WTC11 (cell line): ENCODE data around the gene SLC12A4. TPM values are rescaled to one million over a fixed set of nuclear protein-coding genes. Genes with fewer than 3 reads are reported as not detected.

Experiments
- ATAC-seq: fragments of 200-7000 bp; cut with Tn5 transposase; 2 replicates; pipeline ENCODE4 v1.10.0; 2021; ENCODE audit warnings: mild to moderate bottlenecking, moderate library complexity
- CTCF ChIA-PET: fragments of 300-600 bp; sonication (Branson Sonifier 250); formaldehyde crosslinking; loops from one replicate; lab custom pipeline; 2021; ENCODE audit warnings: antibody characterized with exemption; lab: Charles Lee
- POLR2A ChIA-PET: fragments of 350-600 bp; sonication (Branson Sonifier 250); formaldehyde crosslinking; loops from one replicate; lab custom pipeline; 2021; ENCODE audit warnings: antibody characterized with exemption; lab: Charles Lee
- DNase-seq: peaks from one replicate; pipeline ENCODE4 v3.0.0; 2021; ENCODE audit warnings: low spot score
- H3K27ac Mint-ChIP-seq: 2 replicates; pipeline ENCODE4 v1.8.0; 2021; ENCODE audit warnings: mixed read lengths
- H3K27me3 Mint-ChIP-seq: 2 replicates; pipeline ENCODE4 v1.8.0; 2021; ENCODE audit warnings: low read depth, mild to moderate bottlenecking, moderate library complexity, mixed read lengths
- H3K36me3 Mint-ChIP-seq: 2 replicates; pipeline ENCODE4 v1.8.0; 2021; ENCODE audit warnings: mixed read lengths
- H3K4me1 Mint-ChIP-seq: 2 replicates; pipeline ENCODE4 v1.8.0; 2022; ENCODE audit warnings: mixed read lengths
- H3K4me3 Mint-ChIP-seq: 2 replicates; pipeline ENCODE4 v1.8.0; 2021; ENCODE audit warnings: mild to moderate bottlenecking, moderate library complexity, mixed read lengths
- H3K9me3 Mint-ChIP-seq: 2 replicates; pipeline ENCODE4 v1.8.0; 2021; ENCODE audit warnings: mixed read lengths
- CDX4 ChIP-seq: fragments of 250-450 bp; sonication (Bioruptor Pico); IDR thresholded peaks from 2 replicates; pipeline ENCODE4 v1.9.0; 2021; ENCODE audit warnings: moderate library complexity, mild to moderate bottlenecking, inconsistent platforms, borderline replicate concordance
- ELF4 ChIP-seq: sonication (generic); formaldehyde crosslinking; IDR thresholded peaks from 2 replicates; pipeline ENCODE4 v1.8.1; 2022; ENCODE audit warnings: low read depth, mild to moderate bottlenecking, moderate library complexity, missing genetic modification reagents
- ETV6 ChIP-seq: sonication (generic); formaldehyde crosslinking; IDR thresholded peaks from 2 replicates; pipeline ENCODE4 v1.8.1; 2022; ENCODE audit warnings: mild to moderate bottlenecking, missing genetic modification reagents
- FOXP4 ChIP-seq: sonication (generic); formaldehyde crosslinking; IDR thresholded peaks from 2 replicates; pipeline ENCODE4 v1.8.0; 2022; ENCODE audit warnings: mild to moderate bottlenecking, missing genetic modification reagents
- IRF2 ChIP-seq: sonication (generic); formaldehyde crosslinking; IDR thresholded peaks from 2 replicates; pipeline ENCODE4 v1.8.0; 2022; ENCODE audit warnings: low read depth, missing genetic modification reagents, borderline replicate concordance
- KAT7 ChIP-seq: sonication (generic); formaldehyde crosslinking; IDR thresholded peaks from 2 replicates; pipeline ENCODE4 v1.8.1; 2023; ENCODE audit warnings: missing genetic modification reagents, mild to moderate bottlenecking, borderline replicate concordance
- MYBL2 ChIP-seq: sonication (generic); formaldehyde crosslinking; IDR thresholded peaks from 2 replicates; pipeline ENCODE4 v1.8.1; 2023; ENCODE audit warnings: mild to moderate bottlenecking, moderate library complexity, missing genetic modification reagents
- NFATC4 ChIP-seq: fragments of 250-450 bp; sonication (Bioruptor Pico); IDR thresholded peaks from 2 replicates; pipeline ENCODE4 v1.9.0; 2021; ENCODE audit warnings: mild to moderate bottlenecking
- NFYB ChIP-seq: sonication (generic); formaldehyde crosslinking; conservative IDR thresholded peaks from 2 replicates; pipeline ENCODE4 v1.8.0; 2022; ENCODE audit warnings: low read depth, missing genetic modification reagents
- SMAD4 ChIP-seq: sonication (generic); formaldehyde crosslinking; IDR thresholded peaks from 2 replicates; pipeline ENCODE4 v1.8.0; 2022; ENCODE audit warnings: mild to moderate bottlenecking, missing genetic modification reagents
- SOX15 ChIP-seq: fragments of 250-450 bp; sonication (Bioruptor Pico); IDR thresholded peaks from 2 replicates; pipeline ENCODE4 v1.9.0; 2021; ENCODE audit warnings: mild to moderate bottlenecking
- ZNF317 ChIP-seq: sonication (generic); formaldehyde crosslinking; IDR thresholded peaks from 2 replicates; pipeline ENCODE4 v1.8.1; 2023; ENCODE audit warnings: low read depth, mild to moderate bottlenecking, moderate library complexity, missing genetic modification reagents, borderline replicate concordance
- ZNF396 ChIP-seq: fragments of 250-450 bp; sonication (Bioruptor Pico); IDR thresholded peaks from 2 replicates; pipeline ENCODE4 v1.8.0; 2021; ENCODE audit warnings: mild to moderate bottlenecking, moderate library complexity, borderline replicate concordance
- total RNA-seq: library from RNA; stranded (reverse); gene quantifications from 3 replicates; pipeline ENCODE4 v1.2.3, GENCODE V29; 2021
- TF ChIP-seq, protein P1 (sequence below): sonication (generic); formaldehyde crosslinking; IDR thresholded peaks from 2 replicates; pipeline ENCODE4 v1.8.1; 2023; ENCODE audit warnings: mild to moderate bottlenecking, missing genetic modification reagents, moderate library complexity
- TF ChIP-seq, protein P2 (sequence below): fragments of 250-450 bp; sonication (Bioruptor Pico); IDR thresholded peaks from 2 replicates; pipeline ENCODE4 v1.9.0; 2021; ENCODE audit warnings: mild to moderate bottlenecking, borderline replicate concordance
- TF ChIP-seq, protein P3 (sequence below): fragments of 250-450 bp; sonication (Bioruptor Pico); IDR thresholded peaks from 2 replicates; pipeline ENCODE4 v1.9.0; 2021; ENCODE audit warnings: mild to moderate bottlenecking

SLC12A4 gene
- total RNA-seq, 1 experiment from 2014 or later: 94.1 TPM

DNA sequence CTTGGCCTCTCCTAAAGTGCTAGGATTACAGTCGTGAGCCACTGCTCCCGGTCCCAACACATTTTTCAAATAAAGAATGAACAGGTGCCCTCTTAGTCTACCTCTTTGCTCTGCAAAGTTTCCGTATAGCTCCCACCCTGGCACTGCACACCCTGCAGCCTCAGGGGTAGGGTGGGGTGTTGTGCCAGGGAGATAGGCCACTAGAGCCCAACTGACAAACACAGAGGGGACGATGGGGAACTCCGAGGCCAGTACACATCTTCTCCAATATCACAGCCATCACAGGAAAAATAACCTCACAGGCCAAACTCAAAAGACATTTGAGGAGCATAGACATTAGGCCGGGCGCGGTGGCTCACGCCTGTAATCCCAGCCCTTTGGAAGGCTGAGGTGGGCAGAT lies 2.7 kb upstream of the SLC12A4 start:
- TF ChIP-seq IRF2 (CRISPR knock-in tag) (no peak), ELF4 (CRISPR knock-in tag) (no peak), MYBL2 (CRISPR knock-in tag) (no peak), CDX4 (CRISPR knock-in tag) (no peak), FOXP4 (CRISPR knock-in tag) (no peak), ETV6 (CRISPR knock-in tag) (no peak), ZNF317 (CRISPR knock-in tag) (no peak), SOX15 (CRISPR knock-in tag) (no peak), SMAD4 (CRISPR knock-in tag) (no peak), NFYB (CRISPR knock-in tag) (no peak), ZNF396 (no peak), NFATC4 (no peak), KAT7 (CRISPR knock-in tag) (no peak)
- TF ChIP-seq, protein P1, sequence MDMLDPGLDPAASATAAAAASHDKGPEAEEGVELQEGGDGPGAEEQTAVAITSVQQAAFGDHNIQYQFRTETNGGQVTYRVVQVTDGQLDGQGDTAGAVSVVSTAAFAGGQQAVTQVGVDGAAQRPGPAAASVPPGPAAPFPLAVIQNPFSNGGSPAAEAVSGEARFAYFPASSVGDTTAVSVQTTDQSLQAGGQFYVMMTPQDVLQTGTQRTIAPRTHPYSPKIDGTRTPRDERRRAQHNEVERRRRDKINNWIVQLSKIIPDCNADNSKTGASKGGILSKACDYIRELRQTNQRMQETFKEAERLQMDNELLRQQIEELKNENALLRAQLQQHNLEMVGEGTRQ (CRISPR knock-in tag): no peak
- TF ChIP-seq, protein P2, sequence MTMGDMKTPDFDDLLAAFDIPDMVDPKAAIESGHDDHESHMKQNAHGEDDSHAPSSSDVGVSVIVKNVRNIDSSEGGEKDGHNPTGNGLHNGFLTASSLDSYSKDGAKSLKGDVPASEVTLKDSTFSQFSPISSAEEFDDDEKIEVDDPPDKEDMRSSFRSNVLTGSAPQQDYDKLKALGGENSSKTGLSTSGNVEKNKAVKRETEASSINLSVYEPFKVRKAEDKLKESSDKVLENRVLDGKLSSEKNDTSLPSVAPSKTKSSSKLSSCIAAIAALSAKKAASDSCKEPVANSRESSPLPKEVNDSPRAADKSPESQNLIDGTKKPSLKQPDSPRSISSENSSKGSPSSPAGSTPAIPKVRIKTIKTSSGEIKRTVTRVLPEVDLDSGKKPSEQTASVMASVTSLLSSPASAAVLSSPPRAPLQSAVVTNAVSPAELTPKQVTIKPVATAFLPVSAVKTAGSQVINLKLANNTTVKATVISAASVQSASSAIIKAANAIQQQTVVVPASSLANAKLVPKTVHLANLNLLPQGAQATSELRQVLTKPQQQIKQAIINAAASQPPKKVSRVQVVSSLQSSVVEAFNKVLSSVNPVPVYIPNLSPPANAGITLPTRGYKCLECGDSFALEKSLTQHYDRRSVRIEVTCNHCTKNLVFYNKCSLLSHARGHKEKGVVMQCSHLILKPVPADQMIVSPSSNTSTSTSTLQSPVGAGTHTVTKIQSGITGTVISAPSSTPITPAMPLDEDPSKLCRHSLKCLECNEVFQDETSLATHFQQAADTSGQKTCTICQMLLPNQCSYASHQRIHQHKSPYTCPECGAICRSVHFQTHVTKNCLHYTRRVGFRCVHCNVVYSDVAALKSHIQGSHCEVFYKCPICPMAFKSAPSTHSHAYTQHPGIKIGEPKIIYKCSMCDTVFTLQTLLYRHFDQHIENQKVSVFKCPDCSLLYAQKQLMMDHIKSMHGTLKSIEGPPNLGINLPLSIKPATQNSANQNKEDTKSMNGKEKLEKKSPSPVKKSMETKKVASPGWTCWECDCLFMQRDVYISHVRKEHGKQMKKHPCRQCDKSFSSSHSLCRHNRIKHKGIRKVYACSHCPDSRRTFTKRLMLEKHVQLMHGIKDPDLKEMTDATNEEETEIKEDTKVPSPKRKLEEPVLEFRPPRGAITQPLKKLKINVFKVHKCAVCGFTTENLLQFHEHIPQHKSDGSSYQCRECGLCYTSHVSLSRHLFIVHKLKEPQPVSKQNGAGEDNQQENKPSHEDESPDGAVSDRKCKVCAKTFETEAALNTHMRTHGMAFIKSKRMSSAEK (CRISPR knock-in tag): no peak
- TF ChIP-seq, protein P3, sequence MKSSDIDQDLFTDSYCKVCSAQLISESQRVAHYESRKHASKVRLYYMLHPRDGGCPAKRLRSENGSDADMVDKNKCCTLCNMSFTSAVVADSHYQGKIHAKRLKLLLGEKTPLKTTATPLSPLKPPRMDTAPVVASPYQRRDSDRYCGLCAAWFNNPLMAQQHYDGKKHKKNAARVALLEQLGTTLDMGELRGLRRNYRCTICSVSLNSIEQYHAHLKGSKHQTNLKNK (CRISPR knock-in tag): no peak
- no peak for DNase-seq
- Mint-ChIP-seq H3K4me1 (peaks cover 23% of the 10 kb centered on the region), H3K4me3 (no peak overlapping the region), H3K9me3 (no peaks in the 10 kb centered on the region), H3K36me3 (no peaks in the 10 kb centered on the region), H3K27ac (no peak overlapping the region), H3K27me3 (peaks cover 10% of the 10 kb centered on the region; the same call in 1 of the 2 replicates)
- ChIA-PET CTCF (interaction anchor here (0.6 kb wide), 1 partner anchor 155 kb away, joined by 4 read pairs; no protein-coding TSS in a partner anchor), POLR2A (no interaction called here)
- ATAC-seq: no peak
